ENCODE data around the gene KCNT1. TPM values are rescaled to one million over a fixed set of nuclear protein-coding genes. Genes with fewer than 3 reads are reported as not detected.

The KCNT1 gene
- total RNA-seq, 1 donor from 2014 or later, result not detected

DNA sequence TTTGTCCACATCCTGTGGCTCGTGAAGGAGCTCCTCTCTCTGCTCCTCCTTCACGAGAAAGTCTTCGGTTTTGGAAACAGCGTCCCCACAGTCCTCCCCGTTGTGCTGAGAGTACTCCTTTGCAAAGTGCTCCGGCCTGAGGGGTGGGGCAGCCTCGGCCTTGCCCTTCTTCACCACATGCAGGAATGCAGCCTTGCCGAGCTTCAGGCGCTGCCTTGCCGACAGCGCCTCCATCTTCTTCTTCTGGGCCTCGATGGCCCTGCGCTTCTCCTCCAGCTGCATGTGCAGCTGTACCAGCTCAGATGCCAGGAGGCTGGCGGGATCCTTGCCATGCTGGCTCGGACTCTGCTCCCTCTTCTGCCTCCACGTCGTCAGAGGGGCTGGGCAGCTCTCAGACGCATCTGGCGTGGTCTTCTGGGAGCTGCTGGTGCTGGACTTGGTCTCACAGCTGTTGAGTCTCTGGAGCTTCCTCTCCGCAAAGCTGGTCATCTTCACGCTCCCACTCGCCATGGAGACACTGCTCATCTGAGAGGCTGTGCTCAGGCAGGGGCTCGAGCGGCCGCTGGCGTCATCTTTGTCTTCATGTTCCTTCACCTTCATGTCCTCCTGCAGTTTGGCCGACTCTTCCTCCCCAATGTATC, 119.9 kb downstream of the KCNT1 start:
- H3K27me3 ChIP-seq, result no peaks in the 10 kb centered on the region
- no peaks in the 10 kb centered on the region for H3K9me3 ChIP-seq
- no peak overlapping the region for H3K4me3 ChIP-seq
- DNase-seq (ENCODE audit: extremely low spot score in 2 of 2), result no peak
- TF ChIP-seq POLR2AphosphoS5 (IDR thresholded peaks at IDR 0.05; ENCODE audit: insufficient read depth in 1 of 2, low read depth in 1 of 2), result no peak
- TF ChIP-seq, protein P1, sequence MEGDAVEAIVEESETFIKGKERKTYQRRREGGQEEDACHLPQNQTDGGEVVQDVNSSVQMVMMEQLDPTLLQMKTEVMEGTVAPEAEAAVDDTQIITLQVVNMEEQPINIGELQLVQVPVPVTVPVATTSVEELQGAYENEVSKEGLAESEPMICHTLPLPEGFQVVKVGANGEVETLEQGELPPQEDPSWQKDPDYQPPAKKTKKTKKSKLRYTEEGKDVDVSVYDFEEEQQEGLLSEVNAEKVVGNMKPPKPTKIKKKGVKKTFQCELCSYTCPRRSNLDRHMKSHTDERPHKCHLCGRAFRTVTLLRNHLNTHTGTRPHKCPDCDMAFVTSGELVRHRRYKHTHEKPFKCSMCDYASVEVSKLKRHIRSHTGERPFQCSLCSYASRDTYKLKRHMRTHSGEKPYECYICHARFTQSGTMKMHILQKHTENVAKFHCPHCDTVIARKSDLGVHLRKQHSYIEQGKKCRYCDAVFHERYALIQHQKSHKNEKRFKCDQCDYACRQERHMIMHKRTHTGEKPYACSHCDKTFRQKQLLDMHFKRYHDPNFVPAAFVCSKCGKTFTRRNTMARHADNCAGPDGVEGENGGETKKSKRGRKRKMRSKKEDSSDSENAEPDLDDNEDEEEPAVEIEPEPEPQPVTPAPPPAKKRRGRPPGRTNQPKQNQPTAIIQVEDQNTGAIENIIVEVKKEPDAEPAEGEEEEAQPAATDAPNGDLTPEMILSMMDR (IDR thresholded peaks at IDR 0.05), result no peak
- TF ChIP-seq POLR2A (IDR thresholded peaks at IDR 0.05), result no peak
- H3K27ac ChIP-seq, result no peak overlapping the region
- peaks cover 0 to 72% of the 10 kb centered on the region in 2 donors for H3K36me3 ChIP-seq
- no peaks in the 10 kb centered on the region for H3K4me1 ChIP-seq
- intact Hi-C loops (cut with DNase I), result no loop called here

DNA sequence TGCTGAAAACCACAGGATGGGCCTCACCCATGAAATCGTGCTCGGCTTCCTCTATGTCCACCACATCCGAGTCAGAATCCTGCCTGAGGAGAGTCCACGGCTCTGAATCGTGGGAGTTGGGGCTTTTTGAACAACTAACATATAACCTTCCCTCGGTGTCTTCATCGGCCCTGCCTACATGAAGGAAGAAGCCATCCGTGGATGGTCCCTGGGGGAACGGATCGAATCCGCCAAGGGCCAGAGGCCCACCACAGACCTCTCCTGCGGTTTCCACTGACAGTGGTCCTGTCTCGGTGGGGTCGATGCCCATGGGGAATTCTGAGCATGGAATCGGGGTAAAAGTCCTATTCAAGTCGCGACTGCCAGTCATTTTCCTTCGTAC, 120.4 kb downstream of the KCNT1 start:
- H3K4me1 ChIP-seq, result no peaks in the 10 kb centered on the region
- H3K4me3 ChIP-seq, result no peak overlapping the region
- intact Hi-C loops (cut with DNase I), result no loop called here
- DNase-seq (ENCODE audit: extremely low spot score in 2 of 2), result no peak
- peaks cover 0 to 72% of the 10 kb centered on the region in 2 donors for H3K36me3 ChIP-seq
- H3K9me3 ChIP-seq, result no peaks in the 10 kb centered on the region
- no peak overlapping the region for H3K27ac ChIP-seq
- no peaks in the 10 kb centered on the region for H3K27me3 ChIP-seq
- TF ChIP-seq POLR2A (IDR thresholded peaks at IDR 0.05), result no peak
- TF ChIP-seq POLR2AphosphoS5 (IDR thresholded peaks at IDR 0.05; ENCODE audit: insufficient read depth in 1 of 2, low read depth in 1 of 2), result no peak
- TF ChIP-seq, protein P1 (IDR thresholded peaks at IDR 0.05), result no peak

DNA sequence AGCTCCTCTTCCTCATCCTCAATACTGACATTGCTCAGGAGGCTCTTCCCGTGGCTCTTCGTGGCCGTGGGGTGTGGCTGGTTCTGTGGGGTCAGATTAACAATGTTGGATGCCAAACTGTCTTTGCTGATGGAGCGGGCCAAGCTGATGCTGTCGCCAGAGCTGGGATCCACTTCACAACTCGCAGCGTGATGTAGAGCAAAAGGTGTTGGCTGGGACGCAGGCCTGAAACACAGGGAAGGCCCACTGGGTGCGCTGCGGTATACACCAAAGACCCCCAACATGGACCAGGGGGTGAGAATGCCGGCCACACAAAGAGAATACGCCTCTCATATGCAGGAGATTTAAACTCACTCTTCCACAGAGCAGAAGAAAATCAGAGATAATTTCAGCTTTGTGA, 121.1 kb downstream of the KCNT1 start:
- intact Hi-C loops (cut with DNase I), result no loop called here
- no peak for TF ChIP-seq POLR2A (IDR thresholded peaks at IDR 0.05)
- TF ChIP-seq POLR2AphosphoS5 (IDR thresholded peaks at IDR 0.05; ENCODE audit: insufficient read depth in 1 of 2, low read depth in 1 of 2), result no peak
- TF ChIP-seq, protein P1 (IDR thresholded peaks at IDR 0.05), result no peak
- no peak overlapping the region for H3K27ac ChIP-seq
- no peaks in the 10 kb centered on the region for H3K27me3 ChIP-seq
- DNase-seq (ENCODE audit: extremely low spot score in 2 of 2), result no peak
- H3K4me1 ChIP-seq, result no peaks in the 10 kb centered on the region
- H3K4me3 ChIP-seq, result no peak overlapping the region
- peaks cover 0 to 66% of the 10 kb centered on the region in 2 donors for H3K36me3 ChIP-seq
- H3K9me3 ChIP-seq, result no peaks in the 10 kb centered on the region

DNA sequence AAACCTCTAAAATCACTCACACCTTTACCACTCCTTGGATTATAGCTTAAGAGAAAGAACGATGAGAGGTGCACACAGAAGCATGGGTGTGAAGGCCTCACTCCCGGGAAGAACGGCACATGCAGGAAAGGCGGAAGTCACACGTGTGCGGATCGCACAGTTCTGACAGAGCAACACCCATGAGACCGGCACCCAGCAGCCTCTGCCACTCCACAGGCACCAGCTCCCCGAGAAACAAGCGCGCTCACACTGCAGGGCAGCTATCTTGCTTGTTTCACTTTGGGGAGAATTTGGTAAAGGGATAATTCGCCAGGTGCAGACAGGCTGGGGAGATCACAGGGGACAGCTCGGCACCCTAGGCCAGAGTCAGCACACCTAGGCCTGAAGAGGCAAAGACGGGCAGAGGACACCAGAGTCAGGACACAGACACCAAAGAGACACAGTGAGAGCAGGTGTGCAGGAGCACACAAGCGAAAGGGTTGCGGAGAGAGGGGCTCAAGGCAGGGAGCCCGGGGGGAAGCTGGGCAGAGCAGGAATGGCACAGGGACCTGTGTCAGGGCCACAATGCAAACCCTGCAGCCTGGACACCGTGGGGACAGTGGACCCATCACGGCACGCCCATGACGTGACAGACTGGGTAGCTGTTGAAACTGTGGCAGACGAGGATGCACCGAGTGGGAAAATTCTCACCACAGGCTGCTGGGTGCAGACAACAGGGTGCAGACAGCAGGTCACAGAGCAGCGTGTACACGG, 123.6 kb downstream of the KCNT1 start:
- Histone ChIP-seq H3K4me3 (no peak overlapping the region), H3K9me3 (no peaks in the 10 kb centered on the region), H3K4me1 (no peaks in the 10 kb centered on the region), H3K27me3 (no peaks in the 10 kb centered on the region), H3K36me3 (peaks cover 0 to 53% of the 10 kb centered on the region in 2 donors), H3K27ac (no peak overlapping the region)
- intact Hi-C loops (cut with DNase I), result no loop called here
- TF ChIP-seq, protein P1 (IDR thresholded peaks at IDR 0.05), result no peak
- TF ChIP-seq POLR2AphosphoS5 (IDR thresholded peaks at IDR 0.05; ENCODE audit: insufficient read depth in 1 of 2, low read depth in 1 of 2) (no peak), POLR2A (IDR thresholded peaks at IDR 0.05) (no peak)
- DNase-seq (ENCODE audit: extremely low spot score in 2 of 2), result no peak

DNA sequence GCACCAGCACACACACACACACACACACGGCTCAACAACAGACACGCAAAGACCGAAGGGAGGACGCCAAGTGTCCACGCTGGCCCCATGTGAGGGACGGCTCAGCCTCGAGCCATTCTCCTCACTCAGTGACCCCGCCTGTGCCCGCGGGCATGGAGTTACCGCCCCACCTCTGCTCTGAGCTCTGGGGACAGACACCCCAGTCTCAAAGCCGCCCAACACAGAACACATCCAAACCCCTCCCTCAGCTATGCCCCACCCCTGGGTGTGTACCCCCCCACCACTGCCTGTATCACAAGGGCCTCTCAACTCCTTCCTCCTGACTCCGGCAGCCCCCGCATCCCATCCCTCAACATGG, 124.2 kb downstream of the KCNT1 start:
- no peak overlapping the region for H3K4me3 ChIP-seq
- peaks cover 0 to 48% of the 10 kb centered on the region in 2 donors for H3K36me3 ChIP-seq

More for the DNA sequence above, 124.2 kb downstream of the KCNT1 start:
- DNase-seq (ENCODE audit: extremely low spot score in 2 of 2), result no peak
- intact Hi-C loops (cut with DNase I), result no loop called here
- Histone ChIP-seq H3K9me3 (no peaks in the 10 kb centered on the region), H3K27ac (no peak overlapping the region), H3K4me1 (no peaks in the 10 kb centered on the region), H3K27me3 (no peaks in the 10 kb centered on the region)
- no peak for TF ChIP-seq POLR2A (IDR thresholded peaks at IDR 0.05)
- no peak for TF ChIP-seq POLR2AphosphoS5 (IDR thresholded peaks at IDR 0.05; ENCODE audit: insufficient read depth in 1 of 2, low read depth in 1 of 2)
- TF ChIP-seq, protein P1 (IDR thresholded peaks at IDR 0.05), result no peak

All from vagina (tissue), 2 donors.